Right forelimb (tissue), 1 donor: ENCODE data around the gene AZU1.
"Not testable (repeated sequence)": the region's sequence is repeated elsewhere in the genome, so short reads cannot be mapped to it uniquely, and the experiment has no call there.

ENCODE experiments used
- DNase-seq: peaks from one replicate; pipeline ENCODE4 v3.0.0-alpha.2; 2018

AZU1 gene

DNA sequence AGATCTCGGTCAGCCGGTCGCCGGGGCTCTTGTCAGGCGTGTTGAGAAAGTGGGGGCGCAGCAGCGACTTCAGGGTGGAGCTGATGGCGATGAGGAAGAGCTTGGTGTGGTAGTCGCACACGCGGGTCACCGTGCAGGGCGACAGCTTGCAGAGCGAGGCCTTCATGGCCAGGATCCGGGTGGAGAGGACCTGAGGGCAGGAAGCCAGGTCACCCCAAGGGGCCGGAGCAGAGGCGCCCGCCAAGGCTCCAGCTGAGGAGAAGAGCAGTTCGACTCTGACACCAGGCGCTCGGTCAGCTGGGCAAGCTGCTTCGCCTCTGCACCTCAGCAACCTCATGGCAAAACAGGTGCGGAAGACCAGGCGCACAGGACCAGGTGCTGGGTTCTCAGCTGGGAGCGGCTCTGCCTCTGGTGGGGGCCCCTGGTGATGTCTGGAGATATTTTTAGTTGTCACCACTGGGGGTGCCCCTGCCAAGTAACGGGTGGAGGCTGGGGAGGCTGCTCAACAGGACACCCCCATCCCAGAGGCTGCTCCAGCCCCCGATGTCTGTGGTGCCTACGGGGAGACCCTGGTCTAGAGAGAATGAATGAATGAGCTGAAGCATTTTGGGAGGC, 47.7 kb downstream of the AZU1 start:
- DNase-seq = no peak

DNA sequence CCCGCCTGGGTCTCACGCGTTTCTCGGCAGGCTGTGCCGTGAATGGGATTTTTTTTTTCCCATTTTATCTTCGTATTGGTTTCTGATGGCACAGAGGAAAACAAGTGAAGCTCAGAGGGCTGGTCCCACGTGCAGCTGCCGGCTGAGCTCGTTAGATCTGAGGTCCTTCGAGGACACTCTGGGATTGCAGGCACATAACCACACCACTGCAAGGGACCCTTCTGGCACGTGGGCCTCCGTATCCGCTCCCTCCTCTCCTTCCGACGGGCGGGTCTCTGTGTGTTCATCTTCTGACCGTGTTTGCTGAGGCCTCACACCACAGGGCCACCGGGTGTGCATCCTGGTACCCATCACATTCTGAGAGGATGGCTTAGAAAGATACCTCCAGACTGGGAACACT, 48.5 kb downstream of the AZU1 start:
- no peak for DNase-seq

DNA sequence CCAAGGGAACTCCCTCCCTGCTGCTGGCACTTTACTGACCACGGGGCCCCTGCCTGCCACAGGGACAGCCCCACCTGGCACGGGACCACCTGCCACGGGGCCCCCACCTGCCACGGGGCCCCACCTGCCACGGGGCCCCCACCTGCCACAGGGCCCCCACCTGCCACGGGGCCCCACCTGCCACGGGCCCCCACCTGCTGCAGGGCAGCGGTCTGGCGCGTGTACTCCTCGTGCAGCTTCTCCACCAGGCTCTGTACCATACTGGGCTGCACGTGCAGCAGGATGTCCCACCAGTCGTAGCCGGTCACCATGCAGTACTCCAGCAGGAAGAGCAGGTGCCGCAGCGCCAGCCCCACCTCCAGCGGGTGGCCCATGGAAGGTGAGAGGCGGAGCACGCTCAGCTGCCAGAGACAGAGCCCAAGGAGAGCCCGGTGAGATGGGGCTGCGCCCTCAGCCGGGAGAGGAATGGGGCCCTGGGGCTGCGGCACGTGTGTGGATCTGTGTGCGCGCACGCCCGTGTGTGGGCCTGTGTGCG, 49.2 kb downstream of the AZU1 start:
- no peak for DNase-seq

DNA sequence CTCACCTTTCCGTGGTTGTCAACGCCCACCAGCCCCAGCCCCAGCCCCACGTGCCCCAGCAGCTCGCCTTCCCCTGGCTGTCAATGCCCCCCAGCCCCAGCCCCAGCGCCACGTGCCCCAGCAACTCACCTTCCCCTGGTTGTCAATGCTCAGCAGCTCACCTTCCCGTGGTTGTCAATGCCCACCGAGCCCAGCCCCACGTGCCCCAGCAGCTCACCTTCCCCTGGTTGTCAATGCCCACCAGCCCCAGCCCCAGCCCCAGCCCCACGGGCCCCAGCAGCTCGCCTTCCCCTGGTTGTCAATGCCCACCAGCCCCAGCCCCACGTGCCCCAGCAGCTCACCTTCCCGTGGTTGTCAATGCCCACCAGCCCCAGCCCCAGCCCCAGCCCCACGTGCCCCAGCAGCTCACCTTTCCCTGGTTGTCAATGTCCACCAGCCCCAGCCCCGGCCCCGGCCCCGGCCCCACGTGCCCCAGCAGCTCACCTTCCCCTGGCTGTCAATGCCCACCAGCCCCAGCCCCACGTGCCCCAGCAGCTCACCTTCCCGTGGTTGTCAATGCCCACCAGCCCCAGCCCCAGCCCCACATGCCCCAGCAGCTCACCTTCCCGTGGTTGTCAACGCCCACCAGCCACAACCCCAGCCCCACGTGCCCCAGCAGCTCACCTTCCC, 50.5 kb downstream of the AZU1 start:
- not testable (repeated sequence) for DNase-seq

DNA sequence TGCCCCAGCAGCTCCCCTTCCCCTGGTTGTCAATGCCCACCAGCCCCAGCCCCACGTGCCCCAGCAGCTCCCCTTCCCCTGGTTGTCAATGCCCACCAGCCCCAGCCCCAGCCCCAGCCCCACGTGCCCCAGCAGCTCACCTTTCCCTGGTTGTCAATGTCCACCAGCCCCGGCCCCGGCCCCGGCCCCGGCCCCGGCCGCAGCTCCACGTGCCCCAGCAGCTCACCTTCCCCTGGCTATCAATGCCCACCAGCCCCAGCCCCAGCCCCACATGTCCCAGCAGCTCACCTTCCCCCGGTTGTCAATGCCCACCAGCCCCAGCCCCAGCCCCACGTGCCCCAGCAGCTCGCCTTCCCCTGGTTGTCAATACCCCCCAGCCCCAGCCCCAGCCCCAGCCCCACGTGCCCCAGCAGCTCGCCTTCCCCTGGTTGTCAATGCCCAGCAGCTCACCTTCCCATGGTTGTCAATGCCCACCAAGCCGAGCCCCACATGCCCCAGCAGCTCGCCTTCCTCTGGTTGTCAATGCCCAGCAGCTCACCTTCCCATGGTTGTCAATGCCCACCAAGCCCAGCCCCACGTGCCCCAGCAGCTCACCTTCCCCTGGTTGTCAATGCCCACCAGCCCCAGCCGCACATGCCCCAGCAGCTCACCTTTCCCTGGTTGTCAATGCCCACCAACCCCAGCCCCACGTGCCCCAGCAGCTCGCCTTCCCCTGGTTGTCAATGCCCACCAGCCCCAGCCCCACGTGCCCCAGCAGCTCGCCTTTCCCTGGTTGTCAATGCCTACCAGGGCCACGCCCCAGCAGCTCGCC, 51.3 kb downstream of the AZU1 start:
- DNase-seq = not testable (repeated sequence)

DNA sequence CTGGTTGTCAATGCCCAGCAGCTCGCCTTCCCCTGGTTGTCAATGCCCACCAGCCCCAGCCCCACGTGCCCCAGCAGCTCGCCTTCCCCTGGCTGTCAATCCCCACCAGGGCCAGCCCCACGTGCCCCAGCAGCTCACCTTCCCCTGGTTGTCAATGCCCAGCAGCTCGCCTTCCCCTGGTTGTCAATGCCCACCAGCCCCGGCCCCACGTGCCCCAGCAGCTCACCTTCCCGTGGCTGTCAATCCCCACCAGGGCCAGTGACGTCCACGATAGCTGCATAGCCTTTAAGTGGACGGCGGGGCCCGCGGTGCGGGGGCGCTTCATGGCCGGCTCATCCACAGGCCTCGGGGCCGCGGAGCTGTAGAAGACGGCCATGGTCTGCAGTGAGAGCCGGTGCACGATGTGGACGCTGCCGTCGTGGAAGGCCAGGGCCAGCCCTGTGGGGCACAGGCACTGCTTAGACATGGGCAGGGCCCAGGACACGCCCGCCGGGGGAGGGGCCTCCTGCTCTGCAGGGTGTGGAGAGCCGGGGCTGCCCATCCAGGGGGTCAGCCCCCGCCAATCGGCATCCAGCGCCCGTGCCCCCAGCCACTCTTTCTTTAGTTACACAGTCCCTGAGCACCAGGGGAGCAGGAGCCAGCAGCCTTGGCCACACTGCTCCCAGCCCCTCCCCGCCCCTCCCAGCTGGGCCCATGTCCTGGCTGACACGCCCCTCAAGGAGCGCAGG, 52.2 kb downstream of the AZU1 start:
- no peak for DNase-seq
